NCI-H2227 (cell line): Measurements from ENCODE around the gene PLD3.
A peak's percentile ranks its signal among the peaks of the same experiment; 100 is the strongest.
"Not testable (repeated sequence)": the region's sequence is repeated elsewhere in the genome, so short reads cannot be mapped to it uniquely, and the experiment has no call there.

ENCODE experiments used
- DNase-seq: peaks from one replicate; lab custom pipeline; 2025; ENCODE audit not compliant: unreplicated experiment; lab: John Stamatoyannopoulos, UW

PLD3 gene

GRCh38 chr19:40362160-40362559, 13.7 kb downstream of the PLD3 start:
- DNase-seq = no peak

GRCh38 chr19:40363069-40363468, 14.6 kb downstream of the PLD3 start:
- DNase-seq = no peak

GRCh38 chr19:40365010-40365409, 16.5 kb downstream of the PLD3 start:
- DNase-seq = no peak

- DNase-seq = peak; percentile 98
Observed at GRCh38 chr19:40365613-40366401, 17.3 kb downstream of the PLD3 start.

GRCh38 chr19:40366697-40367561, 18.4 kb downstream of the PLD3 start:
- DNase-seq = peak; percentile 95

- DNase-seq = peak; percentile 65
Observed at GRCh38 chr19:40367577-40368434, 19.3 kb downstream of the PLD3 start.

GRCh38 chr19:40369797-40370196, 21.3 kb downstream of the PLD3 start:
- no peak for DNase-seq

GRCh38 chr19:40370253-40370652, 21.8 kb downstream of the PLD3 start:
- not testable (repeated sequence) for DNase-seq

GRCh38 chr19:40370997-40371801, 22.7 kb downstream of the PLD3 start:
- peak; percentile 68 for DNase-seq

- DNase-seq = no peak
Observed at GRCh38 chr19:40371802-40372122, 23.3 kb downstream of the PLD3 start.

- DNase-seq = no peak
Observed at GRCh38 chr19:40374084-40374483, 25.6 kb downstream of the PLD3 start.

GRCh38 chr19:40376286-40376862, 27.9 kb downstream of the PLD3 start:
- no peak for DNase-seq

GRCh38 chr19:40377876-40378385, 29.4 kb downstream of the PLD3 start:
- DNase-seq = no peak

- DNase-seq = no peak
Observed at GRCh38 chr19:40378509-40378908, 30.0 kb downstream of the PLD3 start.

- DNase-seq = no peak
Observed at GRCh38 chr19:40379446-40380198, 31.1 kb downstream of the PLD3 start.

- no peak for DNase-seq
Observed at GRCh38 chr19:40380199-40381037, 31.9 kb downstream of the PLD3 start.

GRCh38 chr19:40381321-40381720, 32.8 kb downstream of the PLD3 start:
- DNase-seq = no peak

GRCh38 chr19:40383668-40384248, 35.3 kb downstream of the PLD3 start:
- DNase-seq = no peak
